Caco-2 (cell line): ENCODE results near the gene FARS2. TPM values are rescaled to one million over a fixed set of nuclear protein-coding genes. Genes with fewer than 3 reads are reported as not detected.

Source experiments
- BruUV-seq: library from RNA; stranded (reverse); fragments of 400-500 nt; replicated peaks from 2 replicates; lab custom pipeline; 2021; lab: Mats Ljungman, UMichigan
- CTCF ChIA-PET: fragments of 300-600 bp; sonication (Branson Sonifier 250); formaldehyde crosslinking; loops from one replicate; lab custom pipeline; 2022; ENCODE audit warnings: antibody characterized with exemption; lab: Charles Lee
- POLR2A ChIA-PET: fragments of 300-600 bp; sonication (Branson Sonifier 250); formaldehyde crosslinking; loops from one replicate; lab custom pipeline; 2022; ENCODE audit warnings: antibody characterized with exemption; lab: Charles Lee
- DNase-seq, 2 experiments: peaks; one replicate each; pipeline versions ENCODE4 v3.0.0 to v3.0.0-alpha.2; 2020 to 2022
- H3K27me3 ChIP-seq: replicated peaks from 2 replicates; pipeline ENCODE4 v1.6.0; 2011; ENCODE audit warnings: low read length; ENCODE audit not compliant: control insufficient read depth, insufficient read depth
- H3K36me3 ChIP-seq: 2 replicates; pipeline ENCODE4 v1.5.1; 2011; ENCODE audit warnings: low read length; ENCODE audit not compliant: control insufficient read depth, insufficient read depth
- H3K4me1 ChIP-seq: fragments of 250-450 bp; sonication (Bioruptor Pico); 2 replicates; pipeline ENCODE4 v1.5.1; 2020; ENCODE audit warnings: mild to moderate bottlenecking
- H3K4me3 ChIP-seq: 2 replicates; pipeline ENCODE4 v1.5.1; 2011; ENCODE audit warnings: low read depth, mild to moderate bottlenecking, control low read depth, low read length
- H3K9me3 ChIP-seq: fragments of 250-450 bp; sonication (Bioruptor Pico); 2 replicates; pipeline ENCODE4 v1.5.1; 2020; ENCODE audit warnings: mild to moderate bottlenecking, moderate library complexity
- H3K27ac Mint-ChIP-seq: one replicate; pipeline ENCODE4 v1.8.0; 2022; ENCODE audit warnings: mixed read lengths; ENCODE audit not compliant: unreplicated experiment
- H3K27me3 Mint-ChIP-seq: one replicate; pipeline ENCODE4 v1.8.0; 2022; ENCODE audit warnings: mixed read lengths; ENCODE audit not compliant: insufficient read depth, unreplicated experiment
- H3K36me3 Mint-ChIP-seq: one replicate; pipeline ENCODE4 v1.8.0; 2022; ENCODE audit warnings: mild to moderate bottlenecking, mixed read lengths; ENCODE audit not compliant: insufficient read depth, unreplicated experiment
- H3K4me1 Mint-ChIP-seq: one replicate; pipeline ENCODE4 v1.8.0; 2022; ENCODE audit warnings: low read depth, mixed read lengths; ENCODE audit not compliant: unreplicated experiment
- H3K4me3 Mint-ChIP-seq: one replicate; pipeline ENCODE4 v1.8.0; 2022; ENCODE audit warnings: mild to moderate bottlenecking, moderate library complexity, mixed read lengths; ENCODE audit not compliant: unreplicated experiment
- H3K9me3 Mint-ChIP-seq: one replicate; pipeline ENCODE4 v1.8.0; 2022; ENCODE audit warnings: mixed read lengths; ENCODE audit not compliant: unreplicated experiment
- intact Hi-C: fragments of 100-400 bp; cut with micrococcal nuclease; formaldehyde crosslinking; loops from one replicate; pipeline ENCODE4 v1.10.0; 2022; ENCODE audit not compliant: unreplicated experiment
- total RNA-seq: library from RNA; stranded (reverse); gene quantifications from 2 replicates; pipeline ENCODE4 v1.2.3, GENCODE V29; 2022
- TF ChIP-seq, protein P1 (sequence below), 2 experiments: fragments of 200-600 bp in 1 of 2; IDR thresholded peaks; 1 replicate in 1 of 2; 2 replicates in 1 of 2; pipeline versions ENCODE4 v1.5.1 to v1.8.0; 2011 to 2022; ENCODE audit warnings: antibody characterized with exemption in 1 of 2, control low read depth in 1 of 2, inconsistent platforms in 1 of 2, low read depth in 1 of 2, low read length in 1 of 2, mild to moderate bottlenecking in 1 of 2, moderate library complexity in 1 of 2; ENCODE audit not compliant: insufficient read depth in 1 of 2, severe bottlenecking in 1 of 2, unreplicated experiment in 1 of 2

FARS2 gene
- total RNA-seq, 1 experiment from 2014 or later, result 15.4 TPM

DNA sequence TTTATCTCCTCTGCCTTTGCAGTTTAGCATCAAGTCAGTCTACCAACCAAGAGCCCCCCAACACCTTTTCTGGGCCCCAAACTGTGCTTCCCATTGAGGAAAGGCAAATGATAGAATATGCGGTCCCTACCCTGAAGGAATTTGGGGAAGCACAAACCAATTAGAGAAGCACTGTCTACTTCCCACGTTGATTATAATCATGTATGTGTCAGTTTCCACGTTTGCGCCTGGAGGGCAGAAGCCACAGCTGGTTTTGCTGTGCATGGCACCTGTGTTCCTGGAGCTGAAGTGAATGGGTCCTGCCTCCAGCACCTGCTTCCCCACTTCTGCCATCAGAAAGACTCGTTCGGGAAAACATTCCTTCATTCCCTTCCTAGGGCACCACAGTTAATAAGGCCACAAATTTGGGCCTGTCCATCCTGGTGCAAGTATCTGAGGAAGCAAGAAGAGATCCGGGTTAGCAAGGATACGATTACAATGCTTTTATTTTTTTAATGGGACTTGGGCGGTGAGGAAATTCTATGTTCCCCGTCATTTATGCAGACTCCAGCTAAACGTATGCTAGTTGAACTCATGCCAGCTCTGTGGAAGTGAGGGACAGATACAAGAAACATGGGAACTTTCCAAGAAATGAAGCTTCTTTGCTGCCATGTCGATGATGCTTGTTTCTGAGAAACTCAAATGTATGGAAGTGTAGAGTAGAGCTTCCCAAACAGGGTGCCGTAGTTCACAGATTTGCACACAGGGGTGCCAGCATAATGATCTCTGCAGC, 411.9 kb downstream of the FARS2 start:
- Mint-ChIP-seq H3K27me3 (no peaks in the 10 kb centered on the region), H3K9me3 (no peaks in the 10 kb centered on the region), H3K4me3 (no peak overlapping the region), H3K27ac (no peak overlapping the region), H3K4me1 (no peaks in the 10 kb centered on the region), H3K36me3 (no peaks in the 10 kb centered on the region)
- TF ChIP-seq, protein P1, sequence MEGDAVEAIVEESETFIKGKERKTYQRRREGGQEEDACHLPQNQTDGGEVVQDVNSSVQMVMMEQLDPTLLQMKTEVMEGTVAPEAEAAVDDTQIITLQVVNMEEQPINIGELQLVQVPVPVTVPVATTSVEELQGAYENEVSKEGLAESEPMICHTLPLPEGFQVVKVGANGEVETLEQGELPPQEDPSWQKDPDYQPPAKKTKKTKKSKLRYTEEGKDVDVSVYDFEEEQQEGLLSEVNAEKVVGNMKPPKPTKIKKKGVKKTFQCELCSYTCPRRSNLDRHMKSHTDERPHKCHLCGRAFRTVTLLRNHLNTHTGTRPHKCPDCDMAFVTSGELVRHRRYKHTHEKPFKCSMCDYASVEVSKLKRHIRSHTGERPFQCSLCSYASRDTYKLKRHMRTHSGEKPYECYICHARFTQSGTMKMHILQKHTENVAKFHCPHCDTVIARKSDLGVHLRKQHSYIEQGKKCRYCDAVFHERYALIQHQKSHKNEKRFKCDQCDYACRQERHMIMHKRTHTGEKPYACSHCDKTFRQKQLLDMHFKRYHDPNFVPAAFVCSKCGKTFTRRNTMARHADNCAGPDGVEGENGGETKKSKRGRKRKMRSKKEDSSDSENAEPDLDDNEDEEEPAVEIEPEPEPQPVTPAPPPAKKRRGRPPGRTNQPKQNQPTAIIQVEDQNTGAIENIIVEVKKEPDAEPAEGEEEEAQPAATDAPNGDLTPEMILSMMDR (IDR thresholded peaks at IDR 0.05; ENCODE audit: insufficient read depth in 1 of 2, low read depth in 1 of 2, low read length in 1 of 2, severe bottlenecking in 1 of 2, unreplicated experiment in 1 of 2), result no peak
- Histone ChIP-seq H3K36me3 (no peaks in the 10 kb centered on the region), H3K9me3 (no peaks in the 10 kb centered on the region), H3K27me3 (no peaks in the 10 kb centered on the region), H3K4me1 (no peaks in the 10 kb centered on the region), H3K4me3 (no peak overlapping the region)
- no peak for DNase-seq
- ChIA-PET CTCF (no interaction called here), POLR2A (no interaction called here)
- intact Hi-C loops, result no loop called here
- no TSS peak for BruUV-seq

GRCh38 chr6:5674141-5674540, 412.8 kb downstream of the FARS2 start:
- Histone ChIP-seq H3K36me3 (no peaks in the 10 kb centered on the region), H3K4me3 (no peak overlapping the region), H3K4me1 (no peaks in the 10 kb centered on the region), H3K27me3 (no peaks in the 10 kb centered on the region), H3K9me3 (no peaks in the 10 kb centered on the region)
- DNase-seq, result no peak
- Mint-ChIP-seq H3K27me3 (no peaks in the 10 kb centered on the region), H3K4me1 (no peaks in the 10 kb centered on the region), H3K27ac (no peak overlapping the region), H3K9me3 (no peaks in the 10 kb centered on the region), H3K36me3 (no peaks in the 10 kb centered on the region), H3K4me3 (no peak overlapping the region)
- TF ChIP-seq, protein P1 (IDR thresholded peaks at IDR 0.05; ENCODE audit: insufficient read depth in 1 of 2, low read depth in 1 of 2, low read length in 1 of 2, severe bottlenecking in 1 of 2, unreplicated experiment in 1 of 2), result no peak
- CTCF ChIA-PET, result no interaction called here
- BruUV-seq, result no TSS peak
- POLR2A ChIA-PET, result no interaction called here
- intact Hi-C loops, result no loop called here

- Histone ChIP-seq H3K36me3 (no peaks in the 10 kb centered on the region), H3K27me3 (no peaks in the 10 kb centered on the region), H3K4me3 (no peak overlapping the region), H3K9me3 (no peaks in the 10 kb centered on the region), H3K4me1 (no peaks in the 10 kb centered on the region)
- no peak overlapping the region for H3K27ac Mint-ChIP-seq
- ChIA-PET POLR2A (no interaction called here), CTCF (no interaction called here)
- TF ChIP-seq, protein P1 (IDR thresholded peaks at IDR 0.05; ENCODE audit: insufficient read depth in 1 of 2, low read depth in 1 of 2, low read length in 1 of 2, severe bottlenecking in 1 of 2, unreplicated experiment in 1 of 2), result no peak
- no peak for DNase-seq
- no peaks in the 10 kb centered on the region for H3K27me3 Mint-ChIP-seq
- H3K36me3 Mint-ChIP-seq, result no peaks in the 10 kb centered on the region
- intact Hi-C loops, result no loop called here
- no peaks in the 10 kb centered on the region for H3K4me1 Mint-ChIP-seq
- no peak overlapping the region for H3K4me3 Mint-ChIP-seq
- BruUV-seq, result no TSS peak
- H3K9me3 Mint-ChIP-seq, result no peaks in the 10 kb centered on the region
Measured at GRCh38 chr6:5674721-5675120, 413.4 kb downstream of the FARS2 start.
